AG09319 (cell line): ENCODE data around the gene DRICH1.

Experiments
- DNase-seq: peaks from one replicate; pipeline ENCODE4 v3.0.0-alpha.2; 2010; ENCODE audit warnings: low read depth; ENCODE audit errors: extremely low read depth
- CTCF ChIP-seq: IDR thresholded peaks from 2 replicates; pipeline ENCODE4 v1.5.1; 2011; ENCODE audit warnings: low read depth, mild to moderate bottlenecking, inconsistent platforms, low read length, moderate library complexity

The DRICH1 gene

GRCh38 chr22:23571486-23571885 is 60.6 kb downstream of the DRICH1 start:
- no peak for DNase-seq
- TF ChIP-seq CTCF = no peak

- TF ChIP-seq CTCF = no peak
- DNase-seq = no peak
These were observed 61.4 kb downstream of the DRICH1 start for GRCh38 chr22:23570681-23571080.

GRCh38 chr22:23569716-23570115 is 62.4 kb downstream of the DRICH1 start:
- no peak for TF ChIP-seq CTCF
- DNase-seq = no peak

GRCh38 chr22:23569291-23569690 is 62.8 kb downstream of the DRICH1 start:
- TF ChIP-seq CTCF = no peak
- no peak for DNase-seq

- no peak for TF ChIP-seq CTCF
- no peak for DNase-seq
These were observed 65.2 kb downstream of the DRICH1 start for GRCh38 chr22:23566705-23567475.

- TF ChIP-seq CTCF = no peak
- DNase-seq = no peak
These were observed 66.0 kb downstream of the DRICH1 start for GRCh38 chr22:23565915-23566704.

GRCh38 chr22:23565305-23565914 is 66.7 kb downstream of the DRICH1 start:
- DNase-seq = no peak
- no peak for TF ChIP-seq CTCF
